HG02885 (cell line): Measurements from ENCODE around the gene ZSCAN25.
"Not testable (repeated sequence)": the region's sequence is repeated elsewhere in the genome, so short reads cannot be mapped to it uniquely, and the experiment has no call there.

Source experiments
- ATAC-seq: cut with Tn5 transposase; IDR thresholded peaks from one replicate; pipeline ENCODE4 v1.9.1; 2021; ENCODE audit warnings: mild to moderate bottlenecking; ENCODE audit not compliant: unreplicated experiment, poor library complexity

Gene ZSCAN25

GRCh38 chr7:99642027-99642426 is 25.3 kb downstream of the ZSCAN25 start:
- no peak for ATAC-seq

- ATAC-seq = no peak
Observed at GRCh38 chr7:99643464-99643863, 26.7 kb downstream of the ZSCAN25 start.

- no peak for ATAC-seq
Observed at GRCh38 chr7:99644431-99644830, 27.7 kb downstream of the ZSCAN25 start.

- ATAC-seq = no peak
Observed at GRCh38 chr7:99645590-99645989, 28.8 kb downstream of the ZSCAN25 start.

- no peak for ATAC-seq
Observed at GRCh38 chr7:99648843-99649242, 32.1 kb downstream of the ZSCAN25 start.

GRCh38 chr7:99651290-99651689 is 34.5 kb downstream of the ZSCAN25 start:
- ATAC-seq = no peak

- ATAC-seq = no peak
Observed at GRCh38 chr7:99652671-99653070, 35.9 kb downstream of the ZSCAN25 start.

GRCh38 chr7:99653269-99653668 is 36.5 kb downstream of the ZSCAN25 start:
- not testable (repeated sequence) for ATAC-seq

- no peak for ATAC-seq
Observed at GRCh38 chr7:99653754-99654153, 37.0 kb downstream of the ZSCAN25 start.

GRCh38 chr7:99654626-99655025 is 37.9 kb downstream of the ZSCAN25 start:
- not testable (repeated sequence) for ATAC-seq

GRCh38 chr7:99657879-99658278 is 41.1 kb downstream of the ZSCAN25 start:
- not testable (repeated sequence) for ATAC-seq

- ATAC-seq = no peak
Observed at GRCh38 chr7:99665312-99666012, 48.7 kb downstream of the ZSCAN25 start.

- no peak for ATAC-seq
Observed at GRCh38 chr7:99666013-99666395, 49.3 kb downstream of the ZSCAN25 start.

GRCh38 chr7:99667179-99667578 is 50.4 kb downstream of the ZSCAN25 start:
- ATAC-seq = no peak

- no peak for ATAC-seq
Observed at GRCh38 chr7:99668541-99668940, 51.8 kb downstream of the ZSCAN25 start.

- no peak for ATAC-seq
Observed at GRCh38 chr7:99669782-99670181, 53.0 kb downstream of the ZSCAN25 start.

GRCh38 chr7:99672573-99672972 is 55.8 kb downstream of the ZSCAN25 start:
- ATAC-seq = no peak

- no peak for ATAC-seq
Observed at GRCh38 chr7:99674995-99675742, 58.4 kb downstream of the ZSCAN25 start.

- no peak for ATAC-seq
Observed at GRCh38 chr7:99677013-99677647, 60.4 kb downstream of the ZSCAN25 start.

- no peak for ATAC-seq
Observed at GRCh38 chr7:99677648-99678045, 60.9 kb downstream of the ZSCAN25 start.

GRCh38 chr7:99679032-99679399 is 62.3 kb downstream of the ZSCAN25 start:
- no peak for ATAC-seq
